ENCODE data around the gene MFSD12. TPM values are rescaled to one million over a fixed set of nuclear protein-coding genes. Genes with fewer than 3 reads are reported as not detected.

The MFSD12 gene
- total and polyA plus RNA-seq, 4 donors: 9.4 to 43.6 (median 24.6) TPM

GRCh38 chr19:3533563-3534216, 23.7 kb downstream of the MFSD12 start:
- TF ChIP-seq NR2F2 (IDR thresholded peaks at IDR 0.05) (no peak), TAF1 (conservative IDR thresholded peaks at IDR 0.05) (no peak), JUND (IDR thresholded peaks at IDR 0.05) (no peak), RXRA (IDR thresholded peaks at IDR 0.05) (no peak), ATF3 (IDR thresholded peaks at IDR 0.05) (no peak), YY1 (IDR thresholded peaks at IDR 0.05) (no peak), FOXA2 (IDR thresholded peaks at IDR 0.05) (no peak), FOXA1 (IDR thresholded peaks at IDR 0.05) (no peak)
- Histone ChIP-seq H3K27me3 (ENCODE audit: control insufficient read depth in 4 of 4, insufficient read depth in 4 of 4, low read length in 3 of 4) (no peaks in the 10 kb centered on the region), H3K9me3 (ENCODE audit: control insufficient read depth in 4 of 4, low read length in 3 of 4) (no peaks in the 10 kb centered on the region), H3K4me3 (ENCODE audit: low read depth in 1 of 3, low read length in 3 of 3) (no peak overlapping the region), H3K9ac (ENCODE audit: low read depth in 1 of 2, low read length in 2 of 2) (no peak overlapping the region), H3K27ac (ENCODE audit: low read depth in 1 of 2, low read length in 2 of 2) (no peak overlapping the region), H3K36me3 (ENCODE audit: control insufficient read depth in 4 of 4, insufficient read depth in 3 of 4, low read depth in 1 of 4, low read length in 3 of 4) (peaks cover 8 to 66% (median 29%) of the 10 kb centered on the region in 4 donors), H3K4me1 (ENCODE audit: control insufficient read depth in 4 of 4, insufficient read depth in 4 of 4, low read length in 3 of 4) (no peaks in the 10 kb centered on the region)
- no peak for DNase-seq (ENCODE audit: low spot score)
- WGBS: 83% methylated on average over 12 of the region's 12 CpGs

- no peaks in the 10 kb centered on the region for H3K27me3 ChIP-seq (ENCODE audit: control insufficient read depth in 4 of 4, insufficient read depth in 4 of 4, low read length in 3 of 4)
- WGBS: 94% methylated on average over 17 of the region's 17 CpGs
- no peak for DNase-seq (ENCODE audit: low spot score)
- H3K9ac ChIP-seq (ENCODE audit: low read depth in 1 of 2, low read length in 2 of 2): no peak overlapping the region
- no peaks in the 10 kb centered on the region for H3K9me3 ChIP-seq (ENCODE audit: control insufficient read depth in 4 of 4, low read length in 3 of 4)
- TF ChIP-seq HNF4G (IDR thresholded peaks at IDR 0.05): no peak
- TF ChIP-seq RAD21 (IDR thresholded peaks at IDR 0.05): no peak
- no peak for TF ChIP-seq FOXA2 (IDR thresholded peaks at IDR 0.05)
- no peak for TF ChIP-seq TAF1 (conservative IDR thresholded peaks at IDR 0.05)
- no peak for TF ChIP-seq HNF4A (conservative IDR thresholded peaks at IDR 0.05)
- TF ChIP-seq MAX (IDR thresholded peaks at IDR 0.05): no peak
- no peak for TF ChIP-seq SP1 (IDR thresholded peaks at IDR 0.05)
- TF ChIP-seq REST (IDR thresholded peaks at IDR 0.05): no peak
- no peak for TF ChIP-seq ATF3 (IDR thresholded peaks at IDR 0.05)
- TF ChIP-seq CTCF (IDR thresholded peaks at IDR 0.05; ENCODE audit: low read depth, low read length, missing input control): no peak
- TF ChIP-seq EGR1 (IDR thresholded peaks at IDR 0.05; ENCODE audit: low read depth in 2 of 2): no peak
- no peak for TF ChIP-seq GABPA (IDR thresholded peaks at IDR 0.05 in 1 of 2, conservative IDR thresholded peaks at IDR 0.05 in 1 of 2)
- no peak for TF ChIP-seq NR2F2 (IDR thresholded peaks at IDR 0.05)
- TF ChIP-seq YY1 (IDR thresholded peaks at IDR 0.05): no peak
- no peak for TF ChIP-seq FOXA1 (IDR thresholded peaks at IDR 0.05)
- no peak for TF ChIP-seq JUND (IDR thresholded peaks at IDR 0.05)
- no peak for TF ChIP-seq ZBTB33 (IDR thresholded peaks at IDR 0.05)
- TF ChIP-seq RXRA (IDR thresholded peaks at IDR 0.05): no peak
- H3K4me1 ChIP-seq (ENCODE audit: control insufficient read depth in 4 of 4, insufficient read depth in 4 of 4, low read length in 3 of 4): no peaks in the 10 kb centered on the region
- no peak overlapping the region for H3K4me3 ChIP-seq (ENCODE audit: low read depth in 1 of 3, low read length in 3 of 3)
- H3K27ac ChIP-seq (ENCODE audit: low read depth in 1 of 2, low read length in 2 of 2): no peak overlapping the region
- H3K36me3 ChIP-seq (ENCODE audit: control insufficient read depth in 4 of 4, insufficient read depth in 3 of 4, low read depth in 1 of 4, low read length in 3 of 4): peaks cover 8 to 65% (median 30%) of the 10 kb centered on the region in 4 donors
Measured at GRCh38 chr19:3533033-3533432, 24.4 kb downstream of the MFSD12 start.

All from liver (tissue), 9 donors.